Trophoblast cell (in vitro differentiated cells and primary cell): ENCODE measurements around the gene FSTL4.

Experiments
- DNase-seq, 2 donors: peaks; one replicate each; pipeline ENCODE4 v3.0.0-alpha.2; 2016
- H2AFZ ChIP-seq: 2 replicates; pipeline ENCODE4 v1.6.1; 2013; ENCODE audit warnings: low read length, moderate library complexity, mild to moderate bottlenecking; ENCODE audit not compliant: insufficient read depth, poor library complexity
- H2AK5ac ChIP-seq: 2 replicates; pipeline ENCODE4 v1.6.1; 2013; ENCODE audit warnings: mild to moderate bottlenecking, low read length
- H2BK120ac ChIP-seq: 2 replicates; pipeline ENCODE4 v1.6.1; 2013; ENCODE audit warnings: low read length, mild to moderate bottlenecking, moderate library complexity; ENCODE audit not compliant: insufficient read depth, poor library complexity
- H2BK12ac ChIP-seq: 2 replicates; pipeline ENCODE4 v1.6.1; 2013; ENCODE audit warnings: mild to moderate bottlenecking, low read length, moderate library complexity
- H2BK5ac ChIP-seq: 2 replicates; pipeline ENCODE4 v1.6.1; 2013; ENCODE audit warnings: low read length, low read depth, moderate library complexity, mild to moderate bottlenecking; ENCODE audit not compliant: poor library complexity
- H3K14ac ChIP-seq: 2 replicates; pipeline ENCODE4 v1.6.1; 2013; ENCODE audit warnings: mild to moderate bottlenecking, low read length
- H3K18ac ChIP-seq: 2 replicates; pipeline ENCODE4 v1.6.1; 2013; ENCODE audit warnings: mild to moderate bottlenecking, low read length
- H3K23ac ChIP-seq: 2 replicates; pipeline ENCODE4 v1.6.1; 2013; ENCODE audit warnings: low read length
- H3K27ac ChIP-seq: 2 replicates; pipeline ENCODE4 v1.5.1; 2013; ENCODE audit warnings: low read depth, mild to moderate bottlenecking, inconsistent platforms, low read length, moderate library complexity
- H3K27me3 ChIP-seq: 2 replicates; pipeline ENCODE4 v1.6.1; 2013; ENCODE audit warnings: inconsistent platforms, mild to moderate bottlenecking, low read length, moderate library complexity; ENCODE audit not compliant: insufficient read depth
- H3K36me3 ChIP-seq, 2 experiments: 1 replicate in 1 of 2; 2 replicates in 1 of 2; pipeline ENCODE4 v1.6.1; 2013; ENCODE audit warnings: low read length in 2 of 2, mild to moderate bottlenecking in 2 of 2, moderate library complexity in 1 of 2; ENCODE audit not compliant: insufficient read depth in 2 of 2, control insufficient read depth in 1 of 2
- H3K4ac ChIP-seq: 2 replicates; pipeline ENCODE4 v1.6.1; 2013; ENCODE audit warnings: low read depth, mild to moderate bottlenecking, low read length, moderate library complexity
- H3K4me1 ChIP-seq, 2 experiments: 1 replicate in 1 of 2; 2 replicates in 1 of 2; pipeline ENCODE4 v1.6.1; 2013; ENCODE audit warnings: low read length in 2 of 2, mild to moderate bottlenecking in 2 of 2, moderate library complexity in 1 of 2; ENCODE audit not compliant: insufficient read depth in 2 of 2, control insufficient read depth in 1 of 2
- H3K4me2 ChIP-seq: 2 replicates; pipeline ENCODE4 v1.6.1; 2013; ENCODE audit warnings: inconsistent platforms, mild to moderate bottlenecking, low read length, moderate library complexity
- H3K4me3 ChIP-seq: 2 replicates; pipeline ENCODE4 v1.5.1; 2013; ENCODE audit warnings: mild to moderate bottlenecking, low read depth, low read length, inconsistent platforms
- H3K79me1 ChIP-seq: one replicate; pipeline ENCODE4 v1.6.1; 2013; ENCODE audit warnings: low read length
- H3K79me2 ChIP-seq: 2 replicates; pipeline ENCODE4 v1.6.1; 2013; ENCODE audit warnings: low read length, mild to moderate bottlenecking; ENCODE audit not compliant: control insufficient read depth, insufficient read depth, poor library complexity
- H3K9ac ChIP-seq: 2 replicates; pipeline ENCODE4 v1.6.1; 2013; ENCODE audit warnings: mild to moderate bottlenecking, low read length
- H3K9me3 ChIP-seq: 2 replicates; pipeline ENCODE4 v1.6.1; 2013; ENCODE audit warnings: low read depth, mild to moderate bottlenecking, control low read depth, inconsistent platforms, low read length; ENCODE audit not compliant: insufficient read depth
- H4K12ac ChIP-seq: 2 replicates; pipeline ENCODE4 v1.6.1; 2013; ENCODE audit warnings: low read depth, mild to moderate bottlenecking, low read length, moderate library complexity
- H4K8ac ChIP-seq: 2 replicates; pipeline ENCODE4 v1.6.1; 2013; ENCODE audit warnings: low read depth, mild to moderate bottlenecking, low read length, moderate library complexity
- H4K91ac ChIP-seq: one replicate; pipeline ENCODE4 v1.6.1; 2013; ENCODE audit warnings: low read depth, mild to moderate bottlenecking, low read length, moderate library complexity
- WGBS: extraction: QIAGEN DNeasy Blood & Tissue Kit; methylation state at CpG from one replicate; pipeline ENCODE4 v1.1.7; 2013; ENCODE audit warnings: missing lambda C conversion rate; ENCODE audit not compliant: insufficient read length, insufficient coverage; ENCODE audit errors: extremely low coverage; 5-methylcytosine and 5-hydroxymethylcytosine counted together

The FSTL4 gene

GRCh38 chr5:133475986-133476385 is 136.4 kb downstream of the FSTL4 start:
- H4K12ac ChIP-seq: no peak overlapping the region
- DNase-seq: peak; percentile 88 to 96
- no peaks in the 10 kb centered on the region for H3K36me3 ChIP-seq
- H4K8ac ChIP-seq: no peak overlapping the region
- H2AFZ ChIP-seq: no peak overlapping the region
- no peaks in the 10 kb centered on the region for H3K27me3 ChIP-seq
- no peak overlapping the region for H3K4me3 ChIP-seq
- no CpG with 5 or more reads among the region's 7 CpGs for WGBS
- no peak overlapping the region for H2AK5ac ChIP-seq
- H2BK5ac ChIP-seq: no peak overlapping the region
- H3K14ac ChIP-seq: no peak overlapping the region
- H3K27ac ChIP-seq: no peak overlapping the region
- H2BK12ac ChIP-seq: no peak overlapping the region
- H3K4me1 ChIP-seq: peaks cover 6 to 17% of the 10 kb centered on the region in 2 experiments
- H3K9me3 ChIP-seq: no peaks in the 10 kb centered on the region
- H3K9ac ChIP-seq: no peak overlapping the region
- H3K79me1 ChIP-seq: no peaks in the 10 kb centered on the region
- H2BK120ac ChIP-seq: no peak overlapping the region
- no peak overlapping the region for H3K18ac ChIP-seq
- no peak overlapping the region for H3K4me2 ChIP-seq
- no peaks in the 10 kb centered on the region for H3K79me2 ChIP-seq
- no peak overlapping the region for H3K4ac ChIP-seq
- H3K23ac ChIP-seq: no peak overlapping the region
- no peak overlapping the region for H4K91ac ChIP-seq

- H3K9ac ChIP-seq: no peak overlapping the region
- H4K91ac ChIP-seq: no peak overlapping the region
- no peak overlapping the region for H3K4ac ChIP-seq
- H3K4me1 ChIP-seq: peaks cover 3 to 12% of the 10 kb centered on the region in 2 experiments
- no peak overlapping the region for H3K27ac ChIP-seq
- WGBS: no CpG with 5 or more reads among the region's 20 CpGs
- H3K79me1 ChIP-seq: no peaks in the 10 kb centered on the region
- H2BK5ac ChIP-seq: no peak overlapping the region
- no peak overlapping the region for H2AFZ ChIP-seq
- H4K8ac ChIP-seq: no peak overlapping the region
- H3K36me3 ChIP-seq: no peaks in the 10 kb centered on the region
- H3K4me2 ChIP-seq: no peak overlapping the region
- no peak overlapping the region for H3K14ac ChIP-seq
- H3K23ac ChIP-seq: no peak overlapping the region
- H4K12ac ChIP-seq: no peak overlapping the region
- no peaks in the 10 kb centered on the region for H3K79me2 ChIP-seq
- H2BK120ac ChIP-seq: no peak overlapping the region
- H3K4me3 ChIP-seq: no peak overlapping the region
- peak; percentile 67 to 68 for DNase-seq
- H3K27me3 ChIP-seq: no peaks in the 10 kb centered on the region
- no peak overlapping the region for H2AK5ac ChIP-seq
- H2BK12ac ChIP-seq: no peak overlapping the region
- no peak overlapping the region for H3K18ac ChIP-seq
- H3K9me3 ChIP-seq: no peaks in the 10 kb centered on the region
Measured at GRCh38 chr5:133474851-133475590, 137.3 kb downstream of the FSTL4 start.

DNA sequence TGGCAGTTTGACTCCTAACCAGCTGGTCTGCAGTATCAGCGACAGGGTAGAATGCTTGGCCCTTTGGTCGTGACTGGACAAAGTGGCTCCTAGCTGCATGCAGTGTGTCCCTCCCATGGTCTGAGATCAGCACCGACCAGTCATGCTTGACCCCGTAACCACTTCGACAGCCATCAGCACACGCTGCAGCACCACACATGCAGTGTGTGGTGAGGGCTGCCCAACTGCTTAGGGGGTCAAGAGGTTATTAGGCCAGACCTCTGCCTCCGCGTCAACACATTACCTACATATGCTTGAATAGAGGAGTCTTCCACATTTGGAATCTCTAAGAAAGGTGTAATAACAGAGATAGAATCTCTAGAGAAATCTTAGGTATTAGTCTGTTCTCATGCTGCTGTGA is 139.1 kb downstream of the FSTL4 start:
- Histone ChIP-seq H3K23ac (no peak overlapping the region), H2BK12ac (no peak overlapping the region), H2AK5ac (no peak overlapping the region), H3K79me1 (no peaks in the 10 kb centered on the region), H3K18ac (no peak overlapping the region), H3K27ac (no peak overlapping the region), H3K4me2 (no peak overlapping the region), H3K9ac (no peak overlapping the region), H3K27me3 (no peaks in the 10 kb centered on the region), H2BK120ac (no peak overlapping the region), H4K12ac (no peak overlapping the region), H2BK5ac (no peak overlapping the region), H3K4me1 (peaks cover 3 to 12% of the 10 kb centered on the region in 2 experiments), H3K36me3 (no peaks in the 10 kb centered on the region), H4K91ac (no peak overlapping the region), H3K79me2 (no peaks in the 10 kb centered on the region), H4K8ac (no peak overlapping the region), H3K4me3 (peak overlapping the region; percentile 8), H2AFZ (no peak overlapping the region), H3K14ac (no peak overlapping the region), H3K4ac (no peak overlapping the region), H3K9me3 (peaks cover 2% of the 10 kb centered on the region)
- DNase-seq: peak; percentile 55 to 70
- no CpG with 5 or more reads among the region's 8 CpGs for whole genome bisulfite sequencing

DNA sequence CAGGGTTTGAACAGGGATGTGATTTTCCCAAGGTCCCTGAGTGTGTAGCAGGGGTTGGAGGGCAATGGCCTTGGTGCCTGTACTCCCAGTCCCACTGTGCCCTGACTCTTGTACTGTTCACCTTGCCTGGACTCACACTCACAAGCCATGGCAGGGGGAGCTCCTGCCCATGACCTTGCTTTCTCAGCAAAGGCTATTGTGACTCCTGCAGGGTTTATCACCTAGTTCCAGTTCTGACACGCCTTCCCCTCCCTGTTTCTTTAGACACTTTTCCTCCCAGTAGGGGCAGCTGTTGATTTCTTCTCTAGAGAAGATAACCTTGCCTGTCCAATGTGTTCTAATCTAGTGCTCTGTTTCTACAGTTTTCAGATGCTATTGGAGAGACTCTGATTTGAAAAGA is 139.5 kb downstream of the FSTL4 start:
- no peak overlapping the region for H4K12ac ChIP-seq
- no peaks in the 10 kb centered on the region for H3K79me1 ChIP-seq
- no peak overlapping the region for H3K18ac ChIP-seq
- H2BK5ac ChIP-seq: no peak overlapping the region
- H4K91ac ChIP-seq: no peak overlapping the region
- no peak overlapping the region for H4K8ac ChIP-seq
- no peak overlapping the region for H2BK12ac ChIP-seq
- no peak overlapping the region for H3K4ac ChIP-seq
- H3K9ac ChIP-seq: no peak overlapping the region
- no peak for DNase-seq
- H3K4me1 ChIP-seq: peaks cover 3 to 12% of the 10 kb centered on the region in 2 experiments
- no peaks in the 10 kb centered on the region for H3K79me2 ChIP-seq
- H3K27ac ChIP-seq: no peak overlapping the region
- H2AFZ ChIP-seq: no peak overlapping the region
- no peak overlapping the region for H2BK120ac ChIP-seq
- H3K4me3 ChIP-seq: no peak overlapping the region
- no peak overlapping the region for H3K23ac ChIP-seq
- H3K4me2 ChIP-seq: no peak overlapping the region
- peaks cover 2% of the 10 kb centered on the region for H3K9me3 ChIP-seq
- no peaks in the 10 kb centered on the region for H3K27me3 ChIP-seq
- WGBS: no CpG with 5 or more reads among the region's 1 CpG
- no peak overlapping the region for H2AK5ac ChIP-seq
- H3K14ac ChIP-seq: no peak overlapping the region
- H3K36me3 ChIP-seq: no peaks in the 10 kb centered on the region
